Measurements from ENCODE around the gene HOXA13.

DNA sequence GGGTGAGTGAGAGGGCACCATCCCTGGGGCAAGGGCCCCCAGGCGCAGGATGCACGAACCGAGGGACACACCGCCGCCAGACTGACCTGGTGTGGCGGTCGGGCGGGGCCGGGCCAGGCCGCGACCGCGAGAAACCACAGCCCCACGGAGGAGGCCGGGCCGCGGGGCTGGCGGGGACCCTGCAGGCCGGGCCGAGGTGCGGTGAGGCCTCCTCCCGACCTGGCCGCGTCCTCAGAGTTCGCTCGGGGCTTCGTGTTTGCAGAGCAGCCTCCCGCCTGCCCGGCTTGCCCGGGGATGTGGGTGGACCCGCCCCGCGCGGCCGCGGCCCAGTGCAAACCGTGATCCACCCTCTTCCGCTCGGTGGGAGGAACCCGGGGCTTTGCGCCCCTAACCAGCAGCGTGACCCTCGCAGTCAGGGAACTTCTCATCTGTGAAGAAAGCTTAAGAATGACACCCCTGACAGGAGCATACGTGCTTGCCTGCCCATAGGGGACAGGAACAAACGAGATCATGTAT lies 20.6 kb upstream of the HOXA13 start:
- TF ChIP-seq, protein P1, sequence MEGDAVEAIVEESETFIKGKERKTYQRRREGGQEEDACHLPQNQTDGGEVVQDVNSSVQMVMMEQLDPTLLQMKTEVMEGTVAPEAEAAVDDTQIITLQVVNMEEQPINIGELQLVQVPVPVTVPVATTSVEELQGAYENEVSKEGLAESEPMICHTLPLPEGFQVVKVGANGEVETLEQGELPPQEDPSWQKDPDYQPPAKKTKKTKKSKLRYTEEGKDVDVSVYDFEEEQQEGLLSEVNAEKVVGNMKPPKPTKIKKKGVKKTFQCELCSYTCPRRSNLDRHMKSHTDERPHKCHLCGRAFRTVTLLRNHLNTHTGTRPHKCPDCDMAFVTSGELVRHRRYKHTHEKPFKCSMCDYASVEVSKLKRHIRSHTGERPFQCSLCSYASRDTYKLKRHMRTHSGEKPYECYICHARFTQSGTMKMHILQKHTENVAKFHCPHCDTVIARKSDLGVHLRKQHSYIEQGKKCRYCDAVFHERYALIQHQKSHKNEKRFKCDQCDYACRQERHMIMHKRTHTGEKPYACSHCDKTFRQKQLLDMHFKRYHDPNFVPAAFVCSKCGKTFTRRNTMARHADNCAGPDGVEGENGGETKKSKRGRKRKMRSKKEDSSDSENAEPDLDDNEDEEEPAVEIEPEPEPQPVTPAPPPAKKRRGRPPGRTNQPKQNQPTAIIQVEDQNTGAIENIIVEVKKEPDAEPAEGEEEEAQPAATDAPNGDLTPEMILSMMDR (IDR thresholded peaks at IDR 0.05): no peak
- no peak for TF ChIP-seq EP300 (IDR thresholded peaks at IDR 0.05)
- TF ChIP-seq POLR2AphosphoS5 (IDR thresholded peaks at IDR 0.05): no peak
- TF ChIP-seq POLR2A (IDR thresholded peaks at IDR 0.05): no peak
